Stromal cell of bone marrow (primary cell): Measurements from ENCODE around the gene MYO9A.
"Not testable (repeated sequence)": the region's sequence is repeated elsewhere in the genome, so short reads cannot be mapped to it uniquely, and the experiment has no call there.

Experiments used
- DNase-seq: peaks from one replicate; pipeline ENCODE4 v3.0.0-alpha.2; 2012; ENCODE audit warnings: low read depth

Gene MYO9A

DNA sequence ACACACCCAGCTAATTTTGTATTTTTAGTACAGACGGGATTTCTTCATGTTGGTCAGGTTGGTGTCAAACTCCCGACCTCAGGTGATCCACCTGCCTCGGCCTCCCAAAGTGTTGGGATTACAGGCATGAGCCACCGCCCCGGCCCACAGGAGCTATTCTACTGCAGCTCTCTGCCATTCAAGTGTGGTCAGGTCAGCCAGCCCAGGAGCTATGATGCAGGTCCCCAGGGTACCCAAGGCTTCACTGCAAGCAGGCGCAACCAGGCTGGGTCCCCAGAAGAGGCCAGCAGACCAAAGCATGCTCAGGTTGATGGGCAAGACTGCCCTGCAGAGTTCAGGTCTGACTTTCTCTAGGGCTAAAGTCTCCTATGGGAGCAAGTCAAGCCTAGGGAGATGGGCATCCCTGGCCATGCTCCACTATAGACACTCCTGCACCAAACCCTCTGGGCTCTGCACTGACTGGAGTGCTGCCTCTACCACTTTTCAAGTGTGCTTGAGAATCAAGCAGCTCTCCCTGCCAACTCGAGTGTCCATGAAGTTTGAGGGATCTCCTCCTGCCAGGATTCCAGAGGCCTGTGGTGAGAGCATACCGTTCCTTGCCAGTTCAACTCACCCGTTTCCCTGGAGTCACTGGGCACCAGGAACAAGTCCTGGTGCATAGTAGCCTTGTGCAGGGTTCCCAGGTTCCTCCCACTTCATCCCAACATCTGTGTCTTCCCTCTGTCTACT, 30.9 kb downstream of the MYO9A start:
- DNase-seq = no peak

- DNase-seq = no peak
Measured at GRCh38 chr15:72086010-72086697, 31.8 kb downstream of the MYO9A start.

- no peak for DNase-seq
Measured at GRCh38 chr15:72082176-72082575, 35.8 kb downstream of the MYO9A start.

DNA sequence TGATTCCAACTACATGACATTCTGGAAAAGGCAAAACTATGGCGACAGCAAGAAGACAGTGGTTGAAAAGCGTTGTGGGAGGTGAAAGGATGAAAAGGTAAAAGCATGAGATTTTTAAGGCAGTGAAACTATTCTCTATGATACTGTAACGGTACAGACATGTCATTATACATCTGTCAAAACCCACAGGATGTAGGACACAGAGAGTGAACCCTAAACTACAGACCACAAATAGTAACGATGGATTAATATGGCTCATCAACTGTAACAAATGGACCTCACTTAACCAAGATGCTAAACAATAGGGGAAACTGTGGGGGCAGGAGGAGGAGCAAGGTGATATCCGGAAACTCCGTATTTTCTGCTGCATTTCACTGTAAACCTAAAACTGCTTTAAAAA, 39.1 kb downstream of the MYO9A start:
- DNase-seq = no peak

DNA sequence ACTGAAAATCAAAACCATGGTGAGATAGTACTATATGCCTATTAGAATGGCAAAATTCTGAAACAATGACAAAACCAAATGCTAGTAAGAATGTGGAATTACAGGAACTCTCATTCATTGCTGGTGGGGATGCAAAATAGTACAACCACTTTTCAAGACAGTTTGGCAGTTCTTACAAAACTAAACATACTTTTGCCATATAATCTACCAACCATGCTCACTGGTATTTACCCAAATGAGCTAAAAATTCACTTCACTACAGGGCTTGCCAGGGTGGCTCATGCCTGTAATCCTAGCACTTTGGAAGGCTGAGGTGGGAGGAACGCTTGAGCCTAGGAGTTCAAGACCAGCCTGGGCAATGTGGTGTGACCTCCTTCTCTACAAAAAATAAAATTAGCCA, 40.0 kb downstream of the MYO9A start:
- DNase-seq = no peak

GRCh38 chr15:72074335-72075060, 43.5 kb downstream of the MYO9A start:
- no peak for DNase-seq

DNA sequence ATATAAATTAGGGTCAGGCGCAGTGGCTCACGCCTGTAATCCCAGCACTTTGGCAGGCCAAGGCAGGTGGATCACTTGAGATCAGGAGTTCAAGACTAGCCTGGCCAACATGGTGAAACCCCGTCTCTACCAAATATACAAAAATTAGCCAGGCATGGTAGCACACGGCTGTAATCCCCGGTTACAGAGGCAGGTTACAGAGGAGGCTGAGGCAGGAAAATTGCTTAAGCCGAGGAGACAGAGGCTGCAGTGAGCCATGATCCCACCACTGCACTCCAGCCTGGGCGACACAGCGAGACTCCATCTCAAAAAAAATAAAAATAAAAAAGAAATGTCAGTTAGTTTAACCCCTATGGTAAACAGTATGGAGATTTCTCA, 46.5 kb downstream of the MYO9A start:
- not testable (repeated sequence) for DNase-seq

DNA sequence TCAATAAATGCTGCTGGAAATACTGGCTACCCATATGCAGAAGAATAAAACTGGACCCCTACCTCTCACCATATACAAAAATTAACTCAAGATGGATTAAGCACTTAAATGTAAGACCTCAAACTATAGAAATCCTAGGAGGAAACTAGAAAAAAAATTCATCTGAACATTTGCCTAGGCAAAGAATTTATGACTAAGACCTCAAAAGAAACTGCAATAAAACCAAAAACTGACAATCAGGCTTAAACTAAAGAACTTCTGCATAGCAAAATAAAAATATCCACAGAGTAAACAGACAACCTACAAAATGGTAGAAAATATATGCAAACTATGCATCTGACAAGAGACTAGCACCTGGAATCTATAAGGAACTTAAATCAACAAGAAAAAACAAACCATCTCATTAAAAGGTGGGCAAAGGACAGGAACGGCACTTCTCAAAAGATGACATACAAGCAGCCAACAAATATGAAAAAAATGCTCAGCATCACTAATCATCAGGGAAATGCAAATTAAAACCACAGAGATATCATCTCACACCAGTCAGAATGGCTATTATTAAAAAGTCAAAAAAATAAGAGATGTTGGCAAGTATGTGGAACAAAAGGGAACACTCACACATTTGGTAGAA, 47.0 kb downstream of the MYO9A start:
- DNase-seq = no peak

- no peak for DNase-seq
Measured at GRCh38 chr15:72068856-72069255, 49.1 kb downstream of the MYO9A start.

DNA sequence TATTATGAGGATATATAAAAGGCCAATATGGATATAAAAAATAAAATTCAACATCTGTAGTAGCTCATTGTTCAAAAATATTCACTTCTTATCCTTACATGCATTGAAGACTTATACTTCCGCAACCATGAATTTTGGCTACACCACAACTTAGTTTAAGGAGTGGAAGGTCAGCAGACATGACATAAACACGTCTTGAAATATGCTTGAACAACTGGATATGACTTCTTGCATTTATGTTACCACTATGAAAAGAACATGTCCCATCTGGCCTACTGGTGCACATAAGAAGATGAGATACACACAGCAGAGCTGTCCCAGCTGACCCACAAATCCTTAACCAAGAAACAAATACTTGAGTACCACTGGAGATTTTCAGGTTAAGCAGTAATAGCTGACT, 52.1 kb downstream of the MYO9A start:
- DNase-seq = no peak

- DNase-seq = no peak
Measured at GRCh38 chr15:72063186-72063585, 54.8 kb downstream of the MYO9A start.

DNA sequence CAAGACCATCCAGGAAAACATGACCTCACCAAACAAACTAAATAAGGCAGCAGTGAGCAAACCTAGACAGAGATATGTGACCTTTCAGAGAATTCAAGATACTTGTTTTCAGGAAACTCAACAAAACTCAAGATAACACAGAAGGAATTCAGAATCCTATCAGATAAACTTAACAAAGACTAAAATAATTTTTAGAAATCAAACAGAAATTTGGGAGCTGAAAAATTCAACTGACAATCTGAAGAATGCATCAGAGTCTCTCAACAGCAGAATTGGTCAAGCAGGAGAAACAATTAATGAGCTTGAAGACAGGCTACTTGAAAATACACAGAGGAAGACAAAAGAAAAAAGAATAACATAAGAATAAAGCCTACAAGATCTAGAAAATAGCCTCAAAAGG, 55.6 kb downstream of the MYO9A start:
- DNase-seq = no peak

GRCh38 chr15:72060687-72061250, 57.2 kb downstream of the MYO9A start:
- DNase-seq = no peak

DNA sequence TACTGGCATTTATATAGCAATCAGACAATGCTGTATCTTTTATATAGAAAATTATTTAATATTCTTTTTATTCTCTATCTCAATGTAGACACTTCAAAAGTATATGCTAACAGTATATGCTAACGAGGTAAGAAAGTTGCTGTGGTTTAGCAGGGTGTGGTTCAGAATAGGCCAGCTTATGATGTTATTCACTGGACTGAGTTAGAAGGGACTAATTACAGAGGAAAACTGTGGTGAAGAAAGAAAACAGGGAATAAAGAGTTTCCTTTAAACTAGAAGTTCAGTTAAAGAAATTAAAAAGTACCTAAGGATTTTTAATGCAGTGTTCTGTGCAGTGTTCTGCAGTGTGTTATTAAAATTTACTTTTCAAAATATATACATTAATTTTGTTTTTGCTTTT, 59.4 kb downstream of the MYO9A start:
- no peak for DNase-seq

GRCh38 chr15:72057548-72058091, 60.3 kb downstream of the MYO9A start:
- DNase-seq = no peak

- not testable (repeated sequence) for DNase-seq
Measured at GRCh38 chr15:72056217-72056616, 61.7 kb downstream of the MYO9A start.

DNA sequence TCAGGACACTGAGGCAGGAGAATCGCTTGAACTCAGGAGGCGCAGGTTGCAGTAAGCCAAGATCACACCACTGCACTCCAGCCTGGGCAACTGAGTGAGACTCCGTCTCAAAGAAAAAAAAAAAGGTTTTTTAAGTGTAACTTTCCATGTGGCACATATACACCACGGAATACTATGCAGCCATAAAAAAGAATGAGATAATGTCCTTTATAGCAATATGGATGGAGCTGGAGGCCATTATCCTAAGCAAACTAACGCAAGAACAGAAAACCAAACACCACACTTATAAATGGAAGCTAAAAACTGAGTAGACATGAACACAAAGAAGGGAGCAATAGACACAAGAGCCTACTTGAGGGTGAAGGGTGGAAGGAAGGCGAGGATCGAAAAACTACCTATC, 64.7 kb downstream of the MYO9A start:
- not testable (repeated sequence) for DNase-seq

GRCh38 chr15:72050700-72051099, 67.2 kb downstream of the MYO9A start:
- no peak for DNase-seq

- no peak for DNase-seq
Measured at GRCh38 chr15:72047020-72047419, 70.9 kb downstream of the MYO9A start.

GRCh38 chr15:72044956-72045355, 73.0 kb downstream of the MYO9A start:
- no peak for DNase-seq

- DNase-seq = no peak
Measured at GRCh38 chr15:72042865-72043264, 75.1 kb downstream of the MYO9A start.

DNA sequence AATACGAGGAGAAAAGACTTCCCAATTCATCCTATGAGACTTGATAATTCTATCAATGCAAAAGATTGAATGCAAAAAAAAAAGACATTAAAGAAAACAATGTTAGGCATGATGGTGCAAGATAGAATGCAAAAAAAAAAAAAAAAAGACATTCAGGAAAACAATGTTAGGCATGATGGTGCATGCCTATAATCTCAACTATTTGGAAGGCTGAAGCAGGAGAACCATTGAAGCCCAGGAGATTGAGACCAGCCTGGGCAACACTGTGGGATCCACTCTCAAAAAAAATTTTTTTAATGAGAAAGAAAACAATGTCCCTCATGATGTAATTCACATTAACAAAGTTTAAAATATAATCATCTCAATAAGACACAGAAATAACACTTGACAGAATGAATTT, 75.9 kb downstream of the MYO9A start:
- DNase-seq = no peak
